Astrocyte of the cerebellum (primary cell): ENCODE data around the gene PRTN3.
A peak's percentile ranks its signal among the peaks of the same experiment; 100 is the strongest.

Experiments
- DNase-seq: peaks from one replicate; pipeline ENCODE4 v3.0.0-alpha.2; 2011; ENCODE audit warnings: low read depth
- H3K4me3 ChIP-seq: 2 replicates; pipeline ENCODE4 v1.5.1; 2011; ENCODE audit warnings: mild to moderate bottlenecking, low read depth, low read length, moderate library complexity
- CTCF ChIP-seq: IDR thresholded peaks from 2 replicates; pipeline ENCODE4 v1.5.1; 2012; ENCODE audit warnings: low read length, low read depth, moderate library complexity, mild to moderate bottlenecking; ENCODE audit errors: missing control alignments
- in situ Hi-C: cut with HindIII; loops from 2 replicates; pipeline ENCODE4 v1.10.0; 2017; ENCODE audit warnings: low sequenced_read_pairs

PRTN3 gene

GRCh38 chr19:854549-854948, 13.8 kb downstream of the PRTN3 start:
- in situ Hi-C loops: no loop called here
- DNase-seq: no peak
- no peak for TF ChIP-seq CTCF
- H3K4me3 ChIP-seq: no peak overlapping the region

- DNase-seq: no peak
- in situ Hi-C loops: no loop called here
- H3K4me3 ChIP-seq: no peak overlapping the region
- no peak for TF ChIP-seq CTCF
Observed at GRCh38 chr19:855142-855541, 14.3 kb downstream of the PRTN3 start.

GRCh38 chr19:855566-856120, 14.8 kb downstream of the PRTN3 start:
- H3K4me3 ChIP-seq: no peak overlapping the region
- TF ChIP-seq CTCF: no peak
- in situ Hi-C loops: no loop called here
- DNase-seq: no peak

- in situ Hi-C loops: no loop called here
- no peak overlapping the region for H3K4me3 ChIP-seq
- no peak for TF ChIP-seq CTCF
- no peak for DNase-seq
Observed at GRCh38 chr19:858284-858683, 17.5 kb downstream of the PRTN3 start.

GRCh38 chr19:858868-859843, 18.4 kb downstream of the PRTN3 start, which contains the start of gene CFD:
TSS of gene CFD (plus strand) at chr19:859664. CDS start at chr19:859690, 26 bp downstream.
- peak within 1 kb of the TSS; percentile 32 for H3K4me3 ChIP-seq
- no peak for DNase-seq
- TF ChIP-seq CTCF: no peak

GRCh38 chr19:861141-861755, 20.4 kb downstream of the PRTN3 start:
- no peak for DNase-seq
- TF ChIP-seq CTCF: no peak
- H3K4me3 ChIP-seq: no peak overlapping the region
- in situ Hi-C loops: no loop called here

More at GRCh38 chr19:858868-859843, 18.4 kb downstream of the PRTN3 start, which contains the start of gene CFD:
- in situ Hi-C loops: no loop called here
